ENCODE measurements around the gene F11. TPM values are rescaled to one million over a fixed set of nuclear protein-coding genes. Genes with fewer than 3 reads are reported as not detected.
"Not testable (repeated sequence)": the region's sequence is repeated elsewhere in the genome, so short reads cannot be mapped to it uniquely, and the experiment has no call there.

The F11 gene
- total RNA-seq, 1 donor from 2014 or later, result 0.53 TPM

- Mint-ChIP-seq H3K27ac (no peak overlapping the region), H3K36me3 (ENCODE audit: insufficient read depth) (no peaks in the 10 kb centered on the region), H3K4me1 (ENCODE audit: low read depth) (peaks cover 2% of the 10 kb centered on the region), H3K27me3 (no peaks in the 10 kb centered on the region), H3K9me3 (ENCODE audit: low read depth) (no peaks in the 10 kb centered on the region), H3K4me3 (ENCODE audit: low read depth) (no peak overlapping the region)
- DNase-seq (ENCODE audit: low spot score, unreplicated experiment), result no peak
- TF ChIP-seq CTCF (IDR thresholded peaks at IDR 0.05; ENCODE audit: unreplicated experiment), result no peak
Measured at GRCh38 chr4:186236126-186236525, 29.9 kb upstream of the F11 start.

- H3K36me3 Mint-ChIP-seq (ENCODE audit: insufficient read depth), result no peaks in the 10 kb centered on the region
- H3K4me1 Mint-ChIP-seq (ENCODE audit: low read depth), result peaks cover 2% of the 10 kb centered on the region
- DNase-seq (ENCODE audit: low spot score, unreplicated experiment), result no peak
- no peak for TF ChIP-seq CTCF (IDR thresholded peaks at IDR 0.05; ENCODE audit: unreplicated experiment)
- no peak overlapping the region for H3K4me3 Mint-ChIP-seq (ENCODE audit: low read depth)
- H3K27me3 Mint-ChIP-seq, result peaks cover 7% of the 10 kb centered on the region
- H3K27ac Mint-ChIP-seq, result no peak overlapping the region
- no peaks in the 10 kb centered on the region for H3K9me3 Mint-ChIP-seq (ENCODE audit: low read depth)
Measured at GRCh38 chr4:186240452-186240847, 25.5 kb upstream of the F11 start.

- Mint-ChIP-seq H3K27ac (no peak overlapping the region), H3K36me3 (ENCODE audit: insufficient read depth) (no peaks in the 10 kb centered on the region), H3K4me3 (ENCODE audit: low read depth) (no peak overlapping the region), H3K9me3 (ENCODE audit: low read depth) (peaks cover 3% of the 10 kb centered on the region), H3K27me3 (peaks cover 7% of the 10 kb centered on the region), H3K4me1 (ENCODE audit: low read depth) (peaks cover 2% of the 10 kb centered on the region)
- TF ChIP-seq CTCF (IDR thresholded peaks at IDR 0.05; ENCODE audit: unreplicated experiment), result no peak
- no peak for DNase-seq (ENCODE audit: low spot score, unreplicated experiment)
Measured at GRCh38 chr4:186240848-186241491, 25.0 kb upstream of the F11 start.

- H3K36me3 Mint-ChIP-seq (ENCODE audit: insufficient read depth), result no peaks in the 10 kb centered on the region
- H3K4me1 Mint-ChIP-seq (ENCODE audit: low read depth), result no peaks in the 10 kb centered on the region
- no peak for TF ChIP-seq CTCF (IDR thresholded peaks at IDR 0.05; ENCODE audit: unreplicated experiment)
- H3K27me3 Mint-ChIP-seq, result peaks cover 7% of the 10 kb centered on the region
- H3K27ac Mint-ChIP-seq, result no peak overlapping the region
- no peak overlapping the region for H3K4me3 Mint-ChIP-seq (ENCODE audit: low read depth)
- no peak for DNase-seq (ENCODE audit: low spot score, unreplicated experiment)
- peaks cover 7% of the 10 kb centered on the region for H3K9me3 Mint-ChIP-seq (ENCODE audit: low read depth)
Measured at GRCh38 chr4:186241616-186242015, 24.4 kb upstream of the F11 start.

GRCh38 chr4:186242031-186242430, 24.0 kb upstream of the F11 start:
- not testable (repeated sequence) for DNase-seq (ENCODE audit: low spot score, unreplicated experiment); H3K4me3 Mint-ChIP-seq (ENCODE audit: low read depth); H3K36me3 Mint-ChIP-seq (ENCODE audit: insufficient read depth); H3K27me3 Mint-ChIP-seq; H3K27ac Mint-ChIP-seq; H3K4me1 Mint-ChIP-seq (ENCODE audit: low read depth)
- peaks cover 11% of the 10 kb centered on the region for H3K9me3 Mint-ChIP-seq (ENCODE audit: low read depth)

- Mint-ChIP-seq H3K4me3 (ENCODE audit: low read depth) (no peak overlapping the region), H3K36me3 (ENCODE audit: insufficient read depth) (no peaks in the 10 kb centered on the region), H3K27ac (no peak overlapping the region), H3K27me3 (peaks cover 7% of the 10 kb centered on the region), H3K4me1 (ENCODE audit: low read depth) (no peaks in the 10 kb centered on the region), H3K9me3 (ENCODE audit: low read depth) (peaks cover 14% of the 10 kb centered on the region)
- TF ChIP-seq CTCF (IDR thresholded peaks at IDR 0.05; ENCODE audit: unreplicated experiment), result no peak
- DNase-seq (ENCODE audit: low spot score, unreplicated experiment), result no peak
Measured at GRCh38 chr4:186243331-186243730, 22.7 kb upstream of the F11 start.

Data from progenitor cell of endocrine pancreas (in vitro differentiated cells).